ENCODE results near the gene PRPF39. TPM values are rescaled to one million over a fixed set of nuclear protein-coding genes. Genes with fewer than 3 reads are reported as not detected.

PRPF39 gene
- total and polyA plus RNA-seq, 2 donors from 2014 or later, result 15.4 to 35.6 TPM

DNA sequence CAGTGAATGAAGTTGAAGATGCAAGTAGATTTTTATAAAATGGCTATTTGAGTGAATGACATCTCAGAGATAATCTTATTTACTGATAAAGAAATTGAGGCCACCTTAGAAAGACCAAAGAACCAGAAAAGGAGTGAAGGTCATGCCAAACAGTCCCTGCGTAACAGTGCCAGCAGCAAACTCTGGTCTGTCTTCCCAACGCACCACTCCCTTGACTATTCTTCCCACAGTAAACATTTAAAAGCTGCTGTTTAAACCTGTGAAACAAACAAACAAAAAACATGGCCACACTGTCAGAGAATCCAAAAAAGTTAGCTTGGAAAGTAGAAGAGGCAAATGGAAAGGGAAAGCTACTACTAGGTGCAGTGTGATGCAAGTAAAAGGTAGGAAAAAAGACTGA lies 1.5 kb upstream of the PRPF39 start:
- H3K27me3 ChIP-seq (ENCODE audit: control insufficient read depth, insufficient read depth, low read length), result no peaks in the 10 kb centered on the region
- no peak overlapping the region for H3K27ac ChIP-seq (ENCODE audit: low read depth in 2 of 2, low read length in 2 of 2)
- H3K9ac ChIP-seq (ENCODE audit: low read length in 3 of 3), result no peak overlapping the region
- peak overlapping the region in 2 of 3 donors; percentile 28 to 97 for H3K4me3 ChIP-seq (ENCODE audit: low read length in 3 of 3)
- TF ChIP-seq CTCF (IDR thresholded peaks at IDR 0.05; ENCODE audit: borderline replicate concordance, extremely low read depth, insufficient read depth), result no peak
- H3K9me3 ChIP-seq (ENCODE audit: control insufficient read depth in 2 of 3, insufficient read depth in 1 of 3, low read length in 3 of 3), result no peaks in the 10 kb centered on the region
- H3K36me3 ChIP-seq (ENCODE audit: control insufficient read depth in 2 of 3, insufficient read depth in 3 of 3, low read length in 3 of 3), result no peaks in the 10 kb centered on the region
- DNase-seq, result no peak
- H3K4me1 ChIP-seq (ENCODE audit: control insufficient read depth in 2 of 3, insufficient read depth in 2 of 3, low read depth in 1 of 3, low read length in 3 of 3), result peaks cover 0 to 15% (median 6%) of the 10 kb centered on the region in 3 donors
- no peak for FAIRE-seq
- intact Hi-C loops (cut with DNase I), result no loop called here

DNA sequence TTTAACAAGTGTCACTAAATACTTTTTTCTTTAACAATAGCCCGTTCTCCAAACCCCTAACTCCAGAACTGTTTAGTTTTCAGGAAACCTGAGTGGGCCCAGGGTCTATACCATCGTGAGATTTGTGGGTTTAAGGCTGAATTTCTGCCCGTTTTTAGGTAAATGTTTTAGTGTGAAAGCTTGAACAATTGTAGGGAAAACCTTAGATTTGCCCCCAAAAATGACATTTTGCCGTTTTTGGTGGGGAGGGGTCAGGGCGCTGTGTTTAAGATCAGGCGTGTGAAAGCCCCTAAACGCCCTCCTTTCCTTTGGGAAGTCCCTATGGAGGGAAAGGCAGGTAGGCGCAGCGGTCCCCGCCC lies 320 bp upstream of the PRPF39 start:
- no peaks in the 10 kb centered on the region for H3K9me3 ChIP-seq (ENCODE audit: control insufficient read depth in 2 of 3, insufficient read depth in 1 of 3, low read length in 3 of 3)
- peak overlapping the region; percentile 16 to 77 (median 63) for H3K9ac ChIP-seq (ENCODE audit: low read length in 3 of 3)
- peak overlapping the region; percentile 75 to 97 (median 80) for H3K4me3 ChIP-seq (ENCODE audit: low read length in 3 of 3)
- no peak for TF ChIP-seq CTCF (IDR thresholded peaks at IDR 0.05; ENCODE audit: borderline replicate concordance, extremely low read depth, insufficient read depth)
- H3K4me1 ChIP-seq (ENCODE audit: control insufficient read depth in 2 of 3, insufficient read depth in 2 of 3, low read depth in 1 of 3, low read length in 3 of 3), result peaks cover 0 to 15% (median 6%) of the 10 kb centered on the region in 3 donors
- no peaks in the 10 kb centered on the region for H3K27me3 ChIP-seq (ENCODE audit: control insufficient read depth, insufficient read depth, low read length)
- H3K36me3 ChIP-seq (ENCODE audit: control insufficient read depth in 2 of 3, insufficient read depth in 3 of 3, low read length in 3 of 3), result no peaks in the 10 kb centered on the region
- intact Hi-C loops (cut with DNase I), result no loop called here
- FAIRE-seq (no peak), DNase-seq (no peak)
- no peak overlapping the region for H3K27ac ChIP-seq (ENCODE audit: low read depth in 2 of 2, low read length in 2 of 2)

DNA sequence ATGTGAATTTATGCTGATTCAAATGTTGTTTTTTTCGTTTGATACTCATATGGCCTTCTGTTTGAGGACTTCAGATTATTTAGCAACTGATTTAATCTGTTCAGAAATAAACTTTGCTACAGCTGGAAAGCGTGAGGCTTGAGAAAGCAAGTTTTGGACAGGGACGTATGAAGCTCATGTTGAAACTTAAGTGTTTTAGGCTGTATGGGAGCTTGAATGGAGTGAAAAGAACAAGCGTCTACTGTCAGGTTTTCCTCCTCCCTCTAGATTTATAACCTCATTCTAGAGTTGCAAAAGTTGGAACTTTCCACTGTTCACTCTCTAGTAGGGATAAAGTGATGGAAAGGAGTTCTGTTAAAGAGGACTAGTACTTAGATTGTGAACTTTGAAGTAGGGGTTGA lies 1.0 kb downstream of the PRPF39 start:
- no peaks in the 10 kb centered on the region for H3K27me3 ChIP-seq (ENCODE audit: control insufficient read depth, insufficient read depth, low read length)
- H3K36me3 ChIP-seq (ENCODE audit: control insufficient read depth in 2 of 3, insufficient read depth in 3 of 3, low read length in 3 of 3), result no peaks in the 10 kb centered on the region
- peaks cover 0 to 15% (median 6%) of the 10 kb centered on the region in 3 donors for H3K4me1 ChIP-seq (ENCODE audit: control insufficient read depth in 2 of 3, insufficient read depth in 2 of 3, low read depth in 1 of 3, low read length in 3 of 3)
- TF ChIP-seq CTCF (IDR thresholded peaks at IDR 0.05; ENCODE audit: borderline replicate concordance, extremely low read depth, insufficient read depth), result no peak
- no peaks in the 10 kb centered on the region for H3K9me3 ChIP-seq (ENCODE audit: control insufficient read depth in 2 of 3, insufficient read depth in 1 of 3, low read length in 3 of 3)
- intact Hi-C loops (cut with DNase I), result no loop called here
- H3K4me3 ChIP-seq (ENCODE audit: low read length in 3 of 3), result peak overlapping the region; percentile 80 to 97 (median 91)
- H3K9ac ChIP-seq (ENCODE audit: low read length in 3 of 3), result peak overlapping the region; percentile 75 to 98 (median 77)
- DNase-seq (peak in 2 of 5 donors; percentile 44 to 50), FAIRE-seq (no peak)
- H3K27ac ChIP-seq (ENCODE audit: low read depth in 2 of 2, low read length in 2 of 2), result peak overlapping the region; percentile 66 to 86

GRCh38 chr14:45089813-45090212 lies 5.9 kb downstream of the PRPF39 start:
- peaks cover 0 to 15% (median 4%) of the 10 kb centered on the region in 3 donors for H3K4me1 ChIP-seq (ENCODE audit: control insufficient read depth in 2 of 3, insufficient read depth in 2 of 3, low read depth in 1 of 3, low read length in 3 of 3)
- no peak overlapping the region for H3K27ac ChIP-seq (ENCODE audit: low read depth in 2 of 2, low read length in 2 of 2)
- no peak for TF ChIP-seq CTCF (IDR thresholded peaks at IDR 0.05; ENCODE audit: borderline replicate concordance, extremely low read depth, insufficient read depth)
- intact Hi-C loops (cut with DNase I), result no loop called here
- no peak overlapping the region for H3K4me3 ChIP-seq (ENCODE audit: low read length in 3 of 3)
- H3K36me3 ChIP-seq (ENCODE audit: control insufficient read depth in 2 of 3, insufficient read depth in 3 of 3, low read length in 3 of 3), result no peaks in the 10 kb centered on the region
- H3K9me3 ChIP-seq (ENCODE audit: control insufficient read depth in 2 of 3, insufficient read depth in 1 of 3, low read length in 3 of 3), result no peaks in the 10 kb centered on the region
- no peak for DNase-seq
- no peaks in the 10 kb centered on the region for H3K27me3 ChIP-seq (ENCODE audit: control insufficient read depth, insufficient read depth, low read length)
- FAIRE-seq, result no peak
- H3K9ac ChIP-seq (ENCODE audit: low read length in 3 of 3), result no peak overlapping the region
